Measurements from ENCODE around the gene TNFSF10. TPM values are rescaled to one million over a fixed set of nuclear protein-coding genes. Genes with fewer than 3 reads are reported as not detected.
"Not testable (repeated sequence)": the region's sequence is repeated elsewhere in the genome, so short reads cannot be mapped to it uniquely, and the experiment has no call there.

TNFSF10 gene
- 100 to 1,000 TPM in 1 of 4 donors, 10 to 100 TPM in 3; 26.9 to 163 (median 37.4) TPM for total RNA-seq

GRCh38 chr3:172522871-172523818, at the start of gene TNFSF10:
TSS of gene TNFSF10 (minus strand) at chr3:172523430. CDS start at chr3:172523384, 46 bp downstream.
- peak; percentile 49 to 58 for TF ChIP-seq POLR2A (IDR thresholded peaks at IDR 0.05)
- TF ChIP-seq, protein P1, sequence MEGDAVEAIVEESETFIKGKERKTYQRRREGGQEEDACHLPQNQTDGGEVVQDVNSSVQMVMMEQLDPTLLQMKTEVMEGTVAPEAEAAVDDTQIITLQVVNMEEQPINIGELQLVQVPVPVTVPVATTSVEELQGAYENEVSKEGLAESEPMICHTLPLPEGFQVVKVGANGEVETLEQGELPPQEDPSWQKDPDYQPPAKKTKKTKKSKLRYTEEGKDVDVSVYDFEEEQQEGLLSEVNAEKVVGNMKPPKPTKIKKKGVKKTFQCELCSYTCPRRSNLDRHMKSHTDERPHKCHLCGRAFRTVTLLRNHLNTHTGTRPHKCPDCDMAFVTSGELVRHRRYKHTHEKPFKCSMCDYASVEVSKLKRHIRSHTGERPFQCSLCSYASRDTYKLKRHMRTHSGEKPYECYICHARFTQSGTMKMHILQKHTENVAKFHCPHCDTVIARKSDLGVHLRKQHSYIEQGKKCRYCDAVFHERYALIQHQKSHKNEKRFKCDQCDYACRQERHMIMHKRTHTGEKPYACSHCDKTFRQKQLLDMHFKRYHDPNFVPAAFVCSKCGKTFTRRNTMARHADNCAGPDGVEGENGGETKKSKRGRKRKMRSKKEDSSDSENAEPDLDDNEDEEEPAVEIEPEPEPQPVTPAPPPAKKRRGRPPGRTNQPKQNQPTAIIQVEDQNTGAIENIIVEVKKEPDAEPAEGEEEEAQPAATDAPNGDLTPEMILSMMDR (IDR thresholded peaks at IDR 0.05): no peak
- no peaks in the 10 kb centered on the region for H3K27me3 ChIP-seq
- H3K27ac ChIP-seq: peak within 1 kb of the TSS; percentile 69 to 82
- intact Hi-C loops (cut with DNase I; ENCODE audit: low total_unique reads): no loop called here
- no peaks in the 10 kb centered on the region for H3K36me3 ChIP-seq
- H3K4me1 ChIP-seq: no peaks in the 10 kb centered on the region
- H3K4me3 ChIP-seq: peak within 1 kb of the TSS; percentile 33 to 48
- no peaks in the 10 kb centered on the region for H3K9me3 ChIP-seq
- peak; percentile 35 to 62 for DNase-seq

GRCh38 chr3:172569128-172570008, 46.1 kb upstream of the TNFSF10 start:
- Histone ChIP-seq H3K27ac (no peak overlapping the region), H3K27me3 (no peaks in the 10 kb centered on the region), H3K4me3 (no peak overlapping the region), H3K9me3 (peaks cover 0 to 6% of the 10 kb centered on the region in 2 donors), H3K4me1 (no peaks in the 10 kb centered on the region), H3K36me3 (no peaks in the 10 kb centered on the region)
- DNase-seq: no peak
- TF ChIP-seq POLR2A (IDR thresholded peaks at IDR 0.05): no peak
- TF ChIP-seq, protein P1 (IDR thresholded peaks at IDR 0.05): no peak
- intact Hi-C loops (cut with DNase I; ENCODE audit: low total_unique reads): no loop called here

DNA sequence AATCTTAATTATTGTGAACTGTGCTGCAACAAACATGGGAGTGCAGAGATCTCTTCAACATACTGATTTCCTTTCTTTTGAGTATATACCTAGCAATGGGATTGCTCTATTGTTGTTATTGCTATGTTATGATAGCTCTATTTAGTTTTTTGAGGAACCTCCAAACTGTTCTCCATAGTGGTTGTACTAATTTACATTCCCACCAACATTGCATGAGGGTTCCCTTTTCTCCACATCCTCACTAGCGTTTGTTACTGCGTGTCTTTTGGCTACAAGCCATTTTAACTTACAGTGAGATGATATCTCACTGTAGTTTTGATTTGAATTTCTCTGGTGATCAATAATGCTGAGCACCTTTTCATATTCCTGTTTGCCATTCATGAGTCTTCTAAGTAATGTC, 45.5 kb upstream of the TNFSF10 start:
- DNase-seq: no peak
- H3K4me1 ChIP-seq: no peaks in the 10 kb centered on the region
- no peaks in the 10 kb centered on the region for H3K36me3 ChIP-seq
- H3K27me3 ChIP-seq: no peaks in the 10 kb centered on the region
- peaks cover 0 to 6% of the 10 kb centered on the region in 2 donors for H3K9me3 ChIP-seq
- intact Hi-C loops (cut with DNase I; ENCODE audit: low total_unique reads): no loop called here
- H3K27ac ChIP-seq: no peak overlapping the region
- H3K4me3 ChIP-seq: no peak overlapping the region
- TF ChIP-seq POLR2A (IDR thresholded peaks at IDR 0.05): no peak
- TF ChIP-seq, protein P1 (IDR thresholded peaks at IDR 0.05): no peak

DNA sequence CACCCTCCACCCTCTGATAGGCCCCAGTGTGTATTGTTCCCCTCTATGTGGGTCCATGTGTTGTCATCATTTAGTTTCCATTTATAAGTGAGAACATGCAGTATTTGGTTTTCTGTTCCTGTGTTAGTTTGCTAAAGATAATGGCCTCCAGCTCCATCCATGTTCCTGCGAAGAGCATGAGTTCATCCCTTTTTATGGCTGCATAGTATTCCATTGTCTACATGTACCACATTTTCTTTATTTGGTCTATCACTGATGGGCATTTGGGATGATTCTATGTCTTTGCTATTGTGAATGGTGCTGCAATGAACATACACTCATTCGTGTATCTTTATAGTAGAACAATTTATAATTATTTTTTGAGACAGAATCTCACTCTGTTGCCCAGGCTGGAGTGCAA, 43.6 kb upstream of the TNFSF10 start:
- H3K36me3 ChIP-seq; H3K4me1 ChIP-seq; intact Hi-C loops (cut with DNase I; ENCODE audit: low total_unique reads); H3K27me3 ChIP-seq; H3K4me3 ChIP-seq; H3K27ac ChIP-seq; H3K9me3 ChIP-seq; DNase-seq: not testable (repeated sequence)

DNA sequence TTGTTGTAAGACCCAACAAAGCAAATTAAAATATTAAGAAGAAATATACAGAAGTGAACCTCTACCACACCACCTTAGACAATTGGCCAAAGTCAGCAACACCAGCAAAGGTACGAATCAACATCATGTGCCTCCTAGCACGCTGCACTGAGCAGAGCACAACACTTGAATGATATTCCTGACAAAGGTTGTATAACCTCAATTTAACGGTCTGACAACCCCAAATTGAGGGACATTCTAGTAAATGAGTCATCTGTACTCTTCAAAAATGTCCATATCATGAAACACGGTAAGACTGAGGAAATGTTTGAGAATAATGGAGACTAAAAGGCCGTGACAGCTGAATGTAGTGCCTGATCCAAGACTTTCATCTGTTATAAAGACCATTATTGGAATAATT, 41.3 kb upstream of the TNFSF10 start:
- intact Hi-C loops (cut with DNase I; ENCODE audit: low total_unique reads): no loop called here
- no peak for DNase-seq
- no peak for TF ChIP-seq POLR2A (IDR thresholded peaks at IDR 0.05)
- TF ChIP-seq, protein P1 (IDR thresholded peaks at IDR 0.05): no peak
- peak overlapping the region; percentile 84 to 89 for H3K27ac ChIP-seq
- no peak overlapping the region for H3K4me3 ChIP-seq
- no peaks in the 10 kb centered on the region for H3K27me3 ChIP-seq
- H3K9me3 ChIP-seq: no peaks in the 10 kb centered on the region
- H3K36me3 ChIP-seq: no peaks in the 10 kb centered on the region
- no peaks in the 10 kb centered on the region for H3K4me1 ChIP-seq
